ENCODE results near the gene PLEKHG4B.

The PLEKHG4B gene

DNA sequence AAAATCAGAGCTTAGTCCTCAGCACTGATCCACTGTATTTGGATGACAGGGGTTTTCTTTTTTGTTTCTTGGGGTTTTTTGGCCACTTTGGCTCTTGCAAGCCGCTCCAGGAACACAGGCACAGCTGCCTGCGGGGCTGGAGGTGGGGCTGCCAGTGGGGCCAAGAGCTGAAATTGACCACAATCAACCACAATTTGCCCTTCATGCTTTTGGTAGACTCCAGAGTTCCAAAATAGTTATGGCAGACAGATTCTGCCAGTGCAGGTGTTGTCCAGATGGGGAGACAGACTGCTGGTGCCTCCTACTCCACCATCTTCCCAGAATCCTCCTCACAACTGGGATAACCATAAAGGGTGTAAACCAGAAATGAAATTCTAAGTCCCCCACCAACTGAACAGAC is 36.5 kb downstream of the PLEKHG4B start:
- no peak for DNase-seq (ENCODE audit: low read depth in 2 of 2, low spot score in 1 of 2)

DNA sequence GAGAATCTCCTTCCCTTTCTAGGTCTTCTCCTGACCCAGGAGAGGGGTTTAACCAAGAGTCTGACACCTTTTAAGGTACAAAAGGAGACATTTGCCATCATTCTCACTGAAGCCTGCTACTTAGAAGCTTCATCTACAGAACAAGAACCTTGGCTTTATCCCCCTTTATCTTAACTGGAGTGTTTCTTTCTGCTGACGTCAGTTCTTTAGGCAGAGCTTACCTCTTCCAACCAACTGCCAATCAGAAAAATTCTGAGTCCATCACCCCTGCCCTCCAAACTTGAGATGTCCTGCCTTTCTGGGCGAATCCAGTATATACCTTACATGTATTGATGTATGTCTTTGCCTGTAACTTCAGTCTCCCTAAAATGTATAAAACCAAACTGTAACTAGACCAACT is 37.2 kb downstream of the PLEKHG4B start:
- DNase-seq (ENCODE audit: low read depth in 2 of 2, low spot score in 1 of 2): no peak

DNA sequence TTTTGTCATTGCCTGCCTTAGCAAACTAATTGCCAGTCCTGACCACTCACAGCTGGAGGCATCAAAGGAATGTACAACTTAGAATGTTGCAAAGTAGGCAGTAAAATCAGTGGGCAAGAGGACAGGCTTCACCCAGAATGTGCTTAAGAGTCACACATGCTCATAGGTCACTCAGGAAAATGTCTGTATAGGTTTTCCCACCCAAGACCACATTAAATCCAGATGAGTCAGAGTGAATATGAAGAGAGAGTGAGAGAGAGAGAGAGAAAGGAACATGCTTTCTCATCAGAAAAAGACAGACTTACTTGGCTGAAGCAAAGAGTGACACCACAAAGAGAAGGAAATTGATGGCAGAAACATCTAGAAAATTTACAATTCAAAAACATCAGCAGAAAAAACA is 37.9 kb downstream of the PLEKHG4B start:
- no peak for DNase-seq (ENCODE audit: low read depth in 2 of 2, low spot score in 1 of 2)

DNA sequence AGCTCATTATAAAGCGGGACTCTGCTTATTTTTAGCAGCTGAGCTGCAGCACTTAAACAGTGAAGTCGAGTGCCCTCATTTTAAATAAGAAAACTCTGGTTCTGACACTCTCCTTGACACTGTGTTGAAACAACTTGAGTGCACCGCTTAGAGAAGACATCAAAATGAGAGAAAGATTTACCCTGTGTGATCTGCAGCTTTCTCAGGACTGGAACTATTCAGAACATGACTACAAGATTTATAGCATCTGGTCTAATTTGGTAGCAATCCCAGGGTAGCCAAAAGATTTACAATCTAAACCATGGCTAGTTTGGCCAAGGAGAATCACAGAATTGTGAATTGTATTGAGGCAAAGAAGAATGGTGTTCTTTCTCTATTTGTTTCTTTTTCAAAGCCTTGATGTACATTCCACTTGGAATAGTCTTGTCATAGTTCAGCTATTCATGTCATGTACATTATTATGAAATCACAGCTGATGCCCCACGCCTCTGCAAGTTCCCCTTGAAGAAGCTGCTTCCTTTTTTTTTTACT is 38.7 kb downstream of the PLEKHG4B start:
- no peak for DNase-seq (ENCODE audit: low read depth in 2 of 2, low spot score in 1 of 2)

DNA sequence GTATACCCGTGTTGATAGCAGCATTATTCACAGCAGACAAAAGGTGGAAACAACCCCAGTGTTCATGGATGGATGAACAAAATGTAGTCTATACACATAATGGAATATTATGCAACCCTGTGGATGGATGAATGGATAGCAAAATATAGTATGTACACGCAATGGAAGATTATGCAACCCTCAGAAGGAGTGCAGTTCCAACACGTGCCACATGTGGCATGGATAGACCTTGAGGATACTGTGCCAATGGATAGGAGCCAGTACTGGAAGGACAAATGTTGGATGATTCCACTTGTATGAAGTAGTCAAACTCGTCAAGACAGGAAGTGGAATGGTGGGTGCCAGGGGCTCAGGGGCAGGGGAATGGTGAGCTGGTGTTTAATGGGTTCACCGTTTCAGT is 44.9 kb downstream of the PLEKHG4B start:
- DNase-seq (ENCODE audit: low read depth in 2 of 2, low spot score in 1 of 2): no peak

DNA sequence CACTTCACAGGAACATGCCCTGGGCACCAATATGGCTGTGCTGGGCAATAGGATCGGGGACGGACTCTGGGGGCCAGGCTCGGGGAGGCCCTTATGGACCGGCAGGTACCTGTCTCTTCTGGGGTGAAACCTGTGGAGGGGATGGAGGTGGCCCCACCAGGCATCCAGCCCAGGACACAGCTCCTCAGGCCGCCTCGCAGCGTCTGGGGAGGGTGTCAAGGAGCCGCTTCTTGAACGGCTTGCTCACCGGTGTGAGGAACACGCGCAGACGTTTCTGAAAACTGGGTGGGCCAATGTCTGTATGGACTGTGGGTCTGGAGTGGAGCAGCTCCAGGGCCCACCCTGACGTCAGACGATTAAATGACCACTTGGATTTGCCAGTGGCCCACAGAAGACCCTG is 45.8 kb downstream of the PLEKHG4B start:
- no peak for DNase-seq (ENCODE audit: low read depth in 2 of 2, low spot score in 1 of 2)

DNA sequence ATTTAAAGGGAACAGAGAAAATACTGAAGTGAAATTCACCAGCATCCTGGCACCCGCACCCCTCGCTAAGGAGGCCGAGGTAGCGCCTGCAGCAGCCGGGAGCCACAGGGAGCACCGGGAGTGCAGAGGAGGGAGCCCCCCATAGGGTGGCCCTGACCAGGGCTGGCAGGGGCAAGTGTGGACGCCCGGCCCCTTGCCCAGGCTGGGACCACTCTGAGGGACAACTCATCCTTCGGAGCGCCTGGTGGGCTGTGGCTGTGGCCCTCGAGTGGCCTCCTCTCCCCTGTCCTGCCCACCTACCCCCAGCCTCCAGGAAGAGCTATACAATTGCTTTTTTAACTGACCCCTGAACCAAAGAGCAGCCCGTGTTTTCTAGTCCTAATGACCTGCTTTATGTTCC is 47.0 kb downstream of the PLEKHG4B start:
- no peak for DNase-seq (ENCODE audit: low read depth in 2 of 2, low spot score in 1 of 2)

DNA sequence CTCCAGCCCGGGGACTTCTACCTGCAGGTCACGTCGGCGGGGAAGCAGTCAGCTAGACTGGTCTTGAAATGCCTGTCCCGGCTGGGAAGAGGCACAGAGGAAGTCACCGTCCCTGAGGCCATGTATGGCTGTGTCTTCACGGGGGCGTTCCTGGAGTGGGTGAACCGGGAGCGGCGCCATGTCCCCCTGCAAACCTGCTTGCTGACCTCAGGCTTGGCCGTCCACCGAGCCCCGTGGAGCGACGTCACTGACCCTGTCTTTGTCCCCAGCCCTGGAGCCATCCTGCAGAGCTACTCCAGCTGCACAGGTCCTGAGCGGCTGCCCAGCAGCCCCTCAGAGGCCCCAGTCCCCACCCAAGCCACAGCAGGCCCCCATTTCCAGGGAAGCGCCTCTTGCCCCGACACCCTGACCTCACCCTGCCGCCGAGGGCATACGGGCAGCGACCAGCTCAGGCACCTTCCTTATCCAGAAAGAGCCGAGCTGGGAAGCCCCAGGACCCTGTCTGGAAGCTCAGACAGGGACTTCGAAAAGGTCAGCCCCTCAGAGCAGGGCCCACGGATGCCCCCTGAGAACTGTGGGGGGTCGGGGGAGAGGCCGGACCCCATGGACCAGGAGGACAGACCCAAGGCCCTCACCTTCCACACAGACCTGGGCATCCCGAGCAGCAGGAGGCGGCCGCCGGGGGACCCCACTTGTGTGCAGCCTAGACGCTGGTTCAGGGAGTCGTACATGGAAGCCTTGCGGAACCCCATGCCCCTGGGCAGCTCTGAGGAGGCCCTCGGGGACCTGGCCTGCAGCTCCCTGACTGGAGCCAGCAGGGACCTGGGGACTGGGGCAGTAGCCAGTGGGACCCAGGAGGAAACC is 47.8 kb downstream of the PLEKHG4B start:
- DNase-seq (ENCODE audit: low read depth in 2 of 2, low spot score in 1 of 2): no peak

DNA sequence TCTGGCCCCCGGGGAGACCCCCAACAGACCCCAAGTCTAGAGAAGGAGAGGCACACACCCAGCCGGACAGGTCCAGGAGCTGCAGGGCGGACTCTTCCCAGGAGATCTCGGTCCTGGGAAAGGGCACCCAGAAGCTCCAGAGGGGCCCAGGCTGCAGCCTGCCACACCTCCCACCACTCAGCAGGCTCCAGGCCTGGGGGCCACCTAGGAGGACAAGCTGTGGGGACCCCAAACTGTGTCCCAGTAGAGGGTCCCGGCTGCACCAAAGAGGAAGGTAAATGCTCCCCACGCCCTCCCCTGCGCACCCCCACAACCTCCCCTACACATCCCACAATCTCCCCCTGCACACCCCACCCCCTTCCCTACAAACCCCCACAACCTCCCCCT is 48.5 kb downstream of the PLEKHG4B start:
- DNase-seq (ENCODE audit: low read depth in 2 of 2, low spot score in 1 of 2): no peak

DNA sequence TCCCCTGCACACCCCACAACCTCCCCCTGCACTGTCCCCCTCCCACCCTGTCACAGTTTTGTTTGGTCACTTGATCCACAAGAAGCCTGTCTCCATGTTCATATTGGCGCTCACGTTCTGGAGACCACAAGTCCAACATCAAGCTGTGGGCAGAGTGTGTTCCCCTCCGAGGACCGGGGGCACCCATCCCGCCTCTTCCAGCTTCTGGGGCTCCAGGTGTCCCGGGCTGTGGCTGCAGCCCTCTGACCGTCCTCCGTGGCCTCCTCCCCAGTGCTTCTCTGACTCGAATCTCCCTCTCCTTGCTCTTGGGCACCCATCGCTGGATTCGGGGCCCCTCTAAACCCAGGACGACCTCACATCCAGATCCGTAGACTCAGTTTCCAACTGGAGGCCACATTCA is 49.2 kb downstream of the PLEKHG4B start:
- DNase-seq (ENCODE audit: low read depth in 2 of 2, low spot score in 1 of 2): no peak

DNA sequence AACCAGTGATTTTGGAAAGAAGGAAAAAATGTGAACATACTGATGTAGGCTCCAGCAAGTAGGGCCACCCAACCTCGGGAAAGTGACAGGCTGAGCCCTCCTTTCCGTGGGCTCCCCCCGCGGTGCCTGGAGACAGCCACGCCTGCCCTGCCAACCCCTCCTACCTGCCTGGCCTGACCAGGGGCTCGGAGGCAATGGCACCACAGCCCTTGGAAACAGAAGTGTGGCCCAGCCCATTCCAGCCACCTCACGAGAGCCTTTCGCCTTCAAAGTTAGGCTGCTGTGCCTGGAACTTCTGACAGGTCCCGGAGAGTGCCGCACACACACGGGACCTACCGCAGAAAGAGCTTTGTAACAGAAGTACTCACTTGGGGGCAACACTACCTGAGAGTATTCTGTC is 49.8 kb downstream of the PLEKHG4B start:
- no peak for DNase-seq (ENCODE audit: low read depth in 2 of 2, low spot score in 1 of 2)

DNA sequence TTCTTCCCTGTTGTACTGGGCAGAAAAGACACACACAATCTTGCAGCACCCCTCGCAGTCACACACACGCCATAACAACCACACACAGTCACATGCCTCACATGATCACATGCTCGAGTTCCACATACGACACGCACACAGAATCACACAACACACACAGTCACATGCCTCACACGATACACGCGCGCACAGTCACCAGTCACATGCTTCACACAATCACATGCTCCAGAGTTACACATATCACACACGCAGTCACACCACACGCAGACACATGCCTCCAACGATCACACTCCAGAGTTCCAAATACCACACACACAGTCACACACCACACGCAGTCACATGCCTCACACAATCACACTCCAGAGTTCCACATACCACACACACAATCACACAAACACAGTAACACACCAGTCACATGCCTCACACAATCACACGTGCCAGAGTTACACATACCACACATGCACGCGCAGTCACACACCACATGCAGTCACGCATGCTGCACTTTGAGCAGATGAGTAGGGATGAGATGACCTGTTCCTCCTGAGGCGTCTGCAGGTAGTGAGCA is 50.4 kb downstream of the PLEKHG4B start:
- no peak for DNase-seq (ENCODE audit: low read depth in 2 of 2, low spot score in 1 of 2)

DNA sequence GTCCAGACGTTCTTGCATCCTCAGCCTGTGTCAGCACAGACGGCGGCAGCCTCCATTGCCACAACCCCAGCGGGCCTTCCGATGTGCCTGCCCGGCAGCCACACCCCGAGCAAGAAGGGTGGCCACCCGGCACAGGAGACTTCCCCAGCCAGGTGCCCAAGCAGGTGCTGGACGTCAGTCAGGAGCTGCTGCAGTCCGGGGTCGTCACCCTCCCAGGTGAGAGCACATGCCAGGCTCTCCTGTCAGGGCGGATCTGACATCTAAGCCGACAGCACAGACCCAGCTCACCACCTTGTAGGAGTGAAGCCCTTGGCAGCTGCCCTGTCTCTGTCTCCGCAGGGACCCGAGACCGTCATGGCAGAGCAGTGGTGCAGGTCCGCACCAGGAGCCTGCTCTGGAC is 51.1 kb downstream of the PLEKHG4B start:
- no peak for DNase-seq (ENCODE audit: low read depth in 2 of 2, low spot score in 1 of 2)

DNA sequence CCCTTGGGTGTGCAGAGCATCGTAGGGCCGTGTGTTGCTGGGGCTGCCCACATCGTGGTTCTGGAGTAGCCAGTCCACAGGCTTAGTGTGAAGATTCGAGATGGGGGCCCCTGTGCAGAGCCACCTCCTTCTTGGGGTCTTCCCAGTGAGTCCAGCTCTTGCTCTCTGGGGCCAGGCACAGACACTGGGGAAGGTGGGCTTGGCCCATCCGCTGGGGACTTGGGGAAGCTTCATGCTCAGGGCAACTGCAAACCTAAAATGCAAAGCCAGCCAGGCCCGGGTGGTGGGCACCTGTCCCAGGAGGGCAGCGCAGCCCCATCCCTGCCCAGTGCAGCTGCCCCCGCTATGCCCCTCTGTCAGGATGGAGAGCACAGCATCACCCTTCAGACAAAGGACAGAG is 53.0 kb downstream of the PLEKHG4B start:
- DNase-seq (ENCODE audit: low read depth in 2 of 2, low spot score in 1 of 2): no peak

DNA sequence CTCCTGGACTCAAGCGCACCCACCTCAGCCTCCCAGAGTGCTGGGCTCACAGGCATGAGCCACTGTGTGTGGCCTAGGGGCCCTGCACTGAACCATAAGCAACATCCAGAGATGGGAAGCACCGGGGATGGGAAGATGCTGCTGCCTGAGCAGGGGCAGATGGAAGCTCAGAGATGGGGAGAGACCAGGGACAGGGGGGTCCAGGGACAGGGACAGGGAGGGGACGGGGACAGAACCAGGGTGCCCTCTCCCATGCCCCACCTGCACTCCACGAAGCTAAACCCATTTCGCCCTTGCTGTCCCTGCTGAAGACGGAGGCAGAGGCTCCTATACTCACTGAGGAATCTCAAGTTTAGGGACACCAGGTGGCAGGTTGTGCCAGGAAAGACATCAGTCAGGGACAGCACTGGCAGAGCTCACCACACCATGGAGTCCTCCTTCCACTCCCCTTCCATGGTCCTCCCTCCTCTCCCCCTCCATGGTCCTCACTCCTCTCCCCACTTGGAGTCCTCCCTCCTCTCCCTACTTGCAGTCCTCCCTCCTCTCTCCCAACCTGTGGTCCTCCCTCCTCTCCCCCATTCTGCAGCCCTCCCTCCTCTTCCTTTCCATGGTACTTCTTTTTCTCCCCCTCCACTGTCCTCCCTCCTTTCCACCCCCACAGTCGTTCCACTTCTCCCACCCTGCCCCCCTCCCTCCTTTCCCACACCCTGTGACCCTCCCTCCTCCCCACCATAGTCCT is 53.8 kb downstream of the PLEKHG4B start:
- no peak for DNase-seq (ENCODE audit: low read depth in 2 of 2, low spot score in 1 of 2)

DNA sequence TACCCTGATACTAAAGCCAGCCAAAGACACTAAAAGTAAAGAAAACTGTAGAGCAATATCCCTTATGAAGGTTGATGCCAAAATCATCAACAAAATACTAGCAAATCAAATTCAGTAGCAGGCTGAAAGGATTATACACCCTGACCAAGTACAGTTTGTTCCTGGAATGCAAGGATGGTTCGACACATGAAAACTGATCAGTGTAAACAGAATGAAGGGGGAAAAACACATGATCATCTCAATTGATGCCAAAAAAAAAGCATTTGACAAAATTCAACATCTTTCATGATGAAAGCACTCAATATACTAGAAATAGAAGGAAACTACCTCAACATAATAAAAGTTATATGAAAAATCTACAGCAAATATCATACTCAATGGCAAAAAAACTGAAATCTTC is 55.8 kb downstream of the PLEKHG4B start:
- DNase-seq (ENCODE audit: low read depth in 2 of 2, low spot score in 1 of 2): no peak

DNA sequence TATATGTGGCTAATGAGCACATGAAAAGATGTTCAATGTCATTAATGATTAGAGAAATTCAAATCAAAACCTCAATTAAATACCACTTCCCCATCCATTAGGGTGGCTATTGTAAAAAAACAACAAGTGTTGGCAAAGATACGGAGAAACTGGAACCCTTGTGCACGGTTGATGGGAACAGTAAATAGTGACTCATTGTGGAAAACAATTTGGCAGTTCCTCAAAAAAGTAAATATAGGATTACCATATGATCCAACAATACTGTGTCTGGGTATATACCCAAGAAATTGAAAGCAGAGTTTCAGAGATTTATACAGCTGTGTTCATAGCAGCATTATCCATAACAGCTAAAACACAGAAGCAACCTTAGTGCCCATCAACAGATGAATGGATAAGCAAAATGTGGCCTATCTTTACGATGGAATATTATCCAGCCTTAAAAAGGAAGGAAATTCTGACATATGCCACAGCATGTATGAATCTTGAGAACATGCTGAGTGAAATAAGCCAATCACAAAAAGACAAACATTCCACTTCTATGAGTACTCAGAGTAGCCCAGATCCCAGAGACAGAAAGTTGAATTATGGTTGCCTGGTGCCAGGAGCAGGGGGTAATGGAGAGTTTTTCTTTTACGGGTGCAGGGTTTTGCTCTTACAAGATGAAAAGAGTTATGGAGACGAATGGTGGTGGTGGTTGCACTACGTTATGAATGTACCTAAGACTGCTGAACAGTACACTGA is 57.9 kb downstream of the PLEKHG4B start:
- no peak for DNase-seq (ENCODE audit: low read depth in 2 of 2, low spot score in 1 of 2)

DNA sequence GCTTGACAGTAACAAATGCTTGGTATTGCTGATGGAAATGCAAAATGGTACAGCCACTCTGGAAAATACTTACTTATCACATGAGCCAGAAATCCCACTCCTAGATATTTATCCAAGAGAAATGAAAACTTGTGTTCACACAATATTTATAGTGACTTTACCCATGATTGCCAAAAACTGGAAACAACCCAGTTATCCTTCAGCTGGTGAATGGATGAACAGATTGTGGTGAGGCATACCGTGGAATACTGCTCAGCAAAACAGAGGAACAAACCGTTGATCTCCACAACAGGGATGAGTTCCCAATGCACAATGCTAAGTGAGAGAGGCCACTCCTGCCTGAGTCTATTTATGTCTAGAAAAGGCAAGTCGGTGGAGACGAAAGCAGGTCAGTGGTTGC is 58.8 kb downstream of the PLEKHG4B start:
- no peak for DNase-seq (ENCODE audit: low read depth in 2 of 2, low spot score in 1 of 2)

DNA sequence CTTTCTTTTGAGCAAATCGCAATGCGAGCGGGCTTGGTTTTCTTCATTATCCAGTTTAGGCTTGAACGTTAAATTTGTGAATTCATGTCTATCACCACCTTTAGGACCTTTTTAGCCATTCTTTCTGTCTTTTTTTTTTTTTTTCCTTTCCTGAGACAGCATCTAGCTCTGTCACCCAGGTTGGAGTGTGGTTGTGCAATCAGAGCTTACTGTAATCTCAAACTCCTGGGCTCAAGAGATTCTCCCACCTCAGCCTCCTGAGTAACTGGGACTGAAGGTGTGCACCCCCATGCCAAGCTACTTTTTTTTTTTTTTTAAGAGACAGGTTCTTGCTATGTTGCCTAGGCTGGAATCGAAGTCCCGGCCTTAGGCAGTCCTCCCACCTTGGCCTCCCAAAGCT is 60.1 kb downstream of the PLEKHG4B start:
- DNase-seq (ENCODE audit: low read depth in 2 of 2, low spot score in 1 of 2): no peak

DNA sequence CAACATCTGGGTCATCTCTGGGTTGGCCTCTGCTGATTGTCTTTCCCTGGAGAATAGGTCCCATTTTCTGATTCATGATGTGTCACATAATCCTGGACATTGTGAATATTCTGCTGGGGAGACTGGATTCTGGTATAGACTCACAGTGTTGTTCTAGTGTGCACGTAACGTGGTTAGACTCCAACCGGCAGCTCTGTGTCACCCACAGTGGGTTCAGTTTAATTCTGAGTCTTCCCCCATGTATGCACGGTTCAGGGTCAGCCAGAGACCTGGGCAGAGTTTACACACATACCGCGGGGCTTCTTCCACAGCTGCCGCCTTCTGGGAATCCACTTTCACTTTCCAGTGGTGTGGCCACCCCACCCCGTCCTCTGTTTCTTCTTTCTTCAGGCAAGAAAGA is 61.3 kb downstream of the PLEKHG4B start:
- DNase-seq (ENCODE audit: low read depth in 2 of 2, low spot score in 1 of 2): no peak

DNA sequence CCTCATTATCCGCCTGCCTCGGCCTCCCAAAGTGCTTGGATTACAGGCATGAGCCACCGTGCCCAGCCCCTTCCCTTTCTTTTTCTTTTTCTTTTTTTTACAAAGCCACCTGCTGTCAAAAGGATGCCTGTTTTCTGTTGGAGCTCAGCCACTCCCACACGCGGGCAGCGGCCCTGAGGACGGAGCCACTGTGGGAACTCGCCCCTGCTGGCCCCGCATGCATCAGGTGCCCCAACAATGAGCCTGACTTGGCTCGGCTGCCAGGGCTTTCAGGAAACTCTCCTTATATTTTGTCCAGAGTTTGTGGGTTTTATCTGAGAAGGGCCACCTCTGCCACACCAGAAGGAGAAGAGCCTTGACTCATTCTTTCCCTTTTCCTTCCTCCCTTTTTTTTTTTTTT is 62.3 kb downstream of the PLEKHG4B start:
- no peak for DNase-seq (ENCODE audit: low read depth in 2 of 2, low spot score in 1 of 2)

Measured in stimulated activated CD8-positive, alpha-beta memory T cell treated with anti-CD3 and anti-CD28 coated beads, Interleukin-4, amount 100 ng/mL, for 1 hour (primary cell).